Measurements from ENCODE around the gene NRXN3.

Gene NRXN3

DNA sequence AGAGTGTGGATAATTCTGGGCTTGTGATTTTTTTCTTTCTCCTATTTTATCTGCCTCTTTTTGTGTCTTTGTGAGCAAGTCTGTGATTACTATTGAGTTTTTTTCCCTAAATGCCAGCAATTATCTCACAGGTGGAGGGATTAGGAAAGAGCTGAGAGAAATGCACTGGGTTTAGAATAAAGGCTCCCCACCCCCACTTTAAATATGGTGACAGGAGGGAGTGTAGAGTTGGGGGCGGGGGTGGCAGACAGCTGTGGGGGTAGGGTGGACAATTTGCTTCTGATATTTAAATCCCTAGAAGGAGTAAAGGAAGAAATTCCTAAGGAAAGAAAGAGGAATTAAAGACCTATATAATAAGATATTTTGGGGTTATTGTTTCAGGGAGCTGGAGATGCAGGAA, 145.9 kb downstream of the NRXN3 start:
- Histone ChIP-seq H3K27me3 (ENCODE audit: insufficient read depth, poor library complexity, severe bottlenecking) (peaks cover 25% of the 10 kb centered on the region), H3K4me3 (ENCODE audit: severe bottlenecking) (no peak overlapping the region), H3K27ac (ENCODE audit: poor library complexity, severe bottlenecking) (no peak overlapping the region), H3K36me3 (ENCODE audit: low read depth) (no peaks in the 10 kb centered on the region), H3K4me1 (ENCODE audit: insufficient read depth, poor library complexity, severe bottlenecking) (no peaks in the 10 kb centered on the region), H3K9me3 (ENCODE audit: severe bottlenecking) (no peaks in the 10 kb centered on the region)
- ATAC-seq (ENCODE audit: low read depth): no peak
- TF ChIP-seq, protein P1, sequence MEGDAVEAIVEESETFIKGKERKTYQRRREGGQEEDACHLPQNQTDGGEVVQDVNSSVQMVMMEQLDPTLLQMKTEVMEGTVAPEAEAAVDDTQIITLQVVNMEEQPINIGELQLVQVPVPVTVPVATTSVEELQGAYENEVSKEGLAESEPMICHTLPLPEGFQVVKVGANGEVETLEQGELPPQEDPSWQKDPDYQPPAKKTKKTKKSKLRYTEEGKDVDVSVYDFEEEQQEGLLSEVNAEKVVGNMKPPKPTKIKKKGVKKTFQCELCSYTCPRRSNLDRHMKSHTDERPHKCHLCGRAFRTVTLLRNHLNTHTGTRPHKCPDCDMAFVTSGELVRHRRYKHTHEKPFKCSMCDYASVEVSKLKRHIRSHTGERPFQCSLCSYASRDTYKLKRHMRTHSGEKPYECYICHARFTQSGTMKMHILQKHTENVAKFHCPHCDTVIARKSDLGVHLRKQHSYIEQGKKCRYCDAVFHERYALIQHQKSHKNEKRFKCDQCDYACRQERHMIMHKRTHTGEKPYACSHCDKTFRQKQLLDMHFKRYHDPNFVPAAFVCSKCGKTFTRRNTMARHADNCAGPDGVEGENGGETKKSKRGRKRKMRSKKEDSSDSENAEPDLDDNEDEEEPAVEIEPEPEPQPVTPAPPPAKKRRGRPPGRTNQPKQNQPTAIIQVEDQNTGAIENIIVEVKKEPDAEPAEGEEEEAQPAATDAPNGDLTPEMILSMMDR (IDR thresholded peaks at IDR 0.05; ENCODE audit: poor library complexity, severe bottlenecking): no peak
- DNase-seq (ENCODE audit: low spot score): no peak

DNA sequence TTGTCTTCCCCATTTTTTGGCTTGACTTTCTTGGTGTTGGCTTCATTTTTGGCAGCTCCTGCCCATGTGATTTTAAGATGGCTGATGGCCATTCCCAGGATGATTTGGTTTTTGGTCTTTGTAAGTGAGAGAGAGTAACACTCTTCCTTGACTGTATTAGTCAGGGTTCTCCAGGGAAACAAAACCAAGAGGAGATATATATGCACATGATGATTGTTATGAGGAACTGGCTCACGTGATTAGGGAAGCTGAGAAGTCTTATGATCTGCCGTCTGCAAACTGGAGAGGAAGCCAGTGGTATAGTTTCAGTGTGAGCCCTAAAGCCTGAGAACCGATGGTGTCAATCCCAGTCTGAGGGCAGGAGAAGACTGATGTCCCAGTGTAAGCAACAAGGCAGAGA, 146.6 kb downstream of the NRXN3 start:
- Histone ChIP-seq H3K27me3 (ENCODE audit: insufficient read depth, poor library complexity, severe bottlenecking) (peaks cover 25% of the 10 kb centered on the region), H3K9me3 (ENCODE audit: severe bottlenecking) (no peaks in the 10 kb centered on the region), H3K4me1 (ENCODE audit: insufficient read depth, poor library complexity, severe bottlenecking) (no peaks in the 10 kb centered on the region), H3K4me3 (ENCODE audit: severe bottlenecking) (no peak overlapping the region), H3K36me3 (ENCODE audit: low read depth) (no peaks in the 10 kb centered on the region), H3K27ac (ENCODE audit: poor library complexity, severe bottlenecking) (no peak overlapping the region)
- DNase-seq (ENCODE audit: low spot score): no peak
- no peak for ATAC-seq (ENCODE audit: low read depth)
- TF ChIP-seq, protein P1 (IDR thresholded peaks at IDR 0.05; ENCODE audit: poor library complexity, severe bottlenecking): no peak

DNA sequence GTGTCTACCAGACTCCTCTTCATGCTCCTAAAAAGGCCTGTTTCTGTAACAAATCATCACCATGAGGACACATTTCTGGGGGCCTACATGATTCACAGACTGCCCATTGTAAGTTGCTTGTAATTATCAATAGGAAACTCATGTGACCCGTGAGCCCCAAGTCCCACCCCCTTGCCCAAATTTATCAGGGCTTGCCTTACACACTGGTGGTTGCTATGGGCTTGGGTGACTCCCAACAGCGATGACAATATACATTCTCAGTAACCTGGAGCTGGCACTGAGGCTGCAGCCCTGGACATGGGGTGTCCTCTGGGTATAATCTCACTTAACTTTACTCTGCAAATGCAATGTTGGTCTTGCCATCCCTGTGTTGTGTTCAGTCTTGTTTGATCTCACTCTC, 149.2 kb downstream of the NRXN3 start:
- Histone ChIP-seq H3K4me1 (ENCODE audit: insufficient read depth, poor library complexity, severe bottlenecking) (no peaks in the 10 kb centered on the region), H3K36me3 (ENCODE audit: low read depth) (no peaks in the 10 kb centered on the region), H3K27ac (ENCODE audit: poor library complexity, severe bottlenecking) (no peak overlapping the region), H3K27me3 (ENCODE audit: insufficient read depth, poor library complexity, severe bottlenecking) (peaks cover 3% of the 10 kb centered on the region), H3K4me3 (ENCODE audit: severe bottlenecking) (no peak overlapping the region), H3K9me3 (ENCODE audit: severe bottlenecking) (no peaks in the 10 kb centered on the region)
- TF ChIP-seq, protein P1 (IDR thresholded peaks at IDR 0.05; ENCODE audit: poor library complexity, severe bottlenecking): no peak
- no peak for DNase-seq (ENCODE audit: low spot score)
- ATAC-seq (ENCODE audit: low read depth): no peak

DNA sequence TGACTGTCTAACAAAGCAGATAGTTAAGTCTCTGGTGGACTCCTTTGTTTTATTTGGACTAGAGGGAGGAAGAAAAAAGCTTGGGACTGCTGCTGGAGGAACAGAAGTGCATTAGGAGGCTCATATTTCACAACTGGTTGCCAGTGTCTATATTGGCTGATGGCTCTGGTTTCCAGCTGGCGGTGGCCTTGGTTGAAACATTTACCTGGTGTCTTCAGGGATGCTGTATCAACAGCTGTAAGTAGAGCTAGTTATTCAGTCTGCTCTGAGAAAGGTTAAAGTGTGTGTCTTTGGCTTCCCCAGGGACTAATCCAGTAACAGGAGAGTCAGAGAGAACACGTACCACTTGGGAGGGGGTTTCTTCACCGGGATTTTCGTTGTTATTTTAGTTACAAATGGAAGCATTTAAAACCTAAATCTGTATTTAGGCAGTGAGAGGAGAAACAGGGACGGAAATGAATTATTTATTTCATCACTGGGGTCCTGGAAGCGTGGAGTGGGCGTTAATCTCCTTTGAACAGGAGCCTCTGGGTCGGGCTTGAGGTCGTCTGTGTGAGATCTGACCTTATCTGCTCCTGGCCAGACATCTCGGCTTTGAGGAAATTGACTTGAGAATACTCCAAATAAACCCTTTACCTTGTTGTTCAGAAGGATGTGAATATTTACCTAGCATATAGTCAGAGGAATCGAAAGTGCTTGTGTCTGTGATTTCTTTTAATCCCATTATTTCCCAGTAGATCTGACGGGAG, 149.9 kb downstream of the NRXN3 start:
- TF ChIP-seq, protein P1 (IDR thresholded peaks at IDR 0.05; ENCODE audit: poor library complexity, severe bottlenecking): no peak
- no peak for DNase-seq (ENCODE audit: low spot score)
- H3K27ac ChIP-seq (ENCODE audit: poor library complexity, severe bottlenecking): no peak overlapping the region
- no peaks in the 10 kb centered on the region for H3K9me3 ChIP-seq (ENCODE audit: severe bottlenecking)
- H3K36me3 ChIP-seq (ENCODE audit: low read depth): no peaks in the 10 kb centered on the region
- no peaks in the 10 kb centered on the region for H3K4me1 ChIP-seq (ENCODE audit: insufficient read depth, poor library complexity, severe bottlenecking)
- H3K27me3 ChIP-seq (ENCODE audit: insufficient read depth, poor library complexity, severe bottlenecking): peaks cover 3% of the 10 kb centered on the region
- H3K4me3 ChIP-seq (ENCODE audit: severe bottlenecking): no peak overlapping the region
- ATAC-seq (ENCODE audit: low read depth): no peak

DNA sequence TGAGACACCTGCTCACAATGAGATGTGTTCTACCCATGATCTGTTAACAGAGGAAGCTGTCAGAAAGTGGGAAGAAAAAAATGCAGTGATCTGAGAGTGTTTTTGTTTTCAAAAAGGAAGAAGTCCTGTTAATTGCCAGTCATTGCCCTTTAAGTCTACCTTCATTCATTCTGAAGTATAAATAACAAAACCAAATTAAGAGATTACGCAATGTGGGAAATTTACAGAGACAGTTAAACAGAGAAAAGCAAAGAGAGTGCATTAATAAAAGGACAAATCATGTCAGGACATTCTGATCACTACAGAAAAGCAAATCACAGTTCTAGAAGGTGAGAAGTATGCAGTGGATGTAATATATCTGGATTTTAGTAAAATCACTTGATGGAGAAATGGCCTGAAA, 154.2 kb downstream of the NRXN3 start:
- Histone ChIP-seq H3K27me3 (ENCODE audit: insufficient read depth, poor library complexity, severe bottlenecking) (peaks cover 3% of the 10 kb centered on the region), H3K9me3 (ENCODE audit: severe bottlenecking) (no peaks in the 10 kb centered on the region), H3K36me3 (ENCODE audit: low read depth) (no peaks in the 10 kb centered on the region), H3K4me1 (ENCODE audit: insufficient read depth, poor library complexity, severe bottlenecking) (peaks cover 18% of the 10 kb centered on the region), H3K4me3 (ENCODE audit: severe bottlenecking) (no peak overlapping the region), H3K27ac (ENCODE audit: poor library complexity, severe bottlenecking) (no peak overlapping the region)
- ATAC-seq (ENCODE audit: low read depth): no peak
- DNase-seq (ENCODE audit: low spot score): no peak
- TF ChIP-seq, protein P1 (IDR thresholded peaks at IDR 0.05; ENCODE audit: poor library complexity, severe bottlenecking): no peak

All from RWPE2 (cell line).